DND-41 (cell line): Measurements from ENCODE around the gene FBXO8.

Source experiments
- CTCF ChIP-seq: IDR thresholded peaks from 2 replicates; pipeline ENCODE4 v1.5.1; 2012; ENCODE audit warnings: borderline replicate concordance, low read length, moderate library complexity, mild to moderate bottlenecking; ENCODE audit not compliant: poor library complexity, severe bottlenecking; ENCODE audit errors: extremely low read depth
- EZH2 ChIP-seq: IDR thresholded peaks from 3 replicates; pipeline ENCODE4 v1.6.1; 2012; ENCODE audit warnings: borderline replicate concordance, low read depth, mild to moderate bottlenecking, moderate library complexity, low read length, inconsistent platforms; ENCODE audit not compliant: severe bottlenecking

DNA sequence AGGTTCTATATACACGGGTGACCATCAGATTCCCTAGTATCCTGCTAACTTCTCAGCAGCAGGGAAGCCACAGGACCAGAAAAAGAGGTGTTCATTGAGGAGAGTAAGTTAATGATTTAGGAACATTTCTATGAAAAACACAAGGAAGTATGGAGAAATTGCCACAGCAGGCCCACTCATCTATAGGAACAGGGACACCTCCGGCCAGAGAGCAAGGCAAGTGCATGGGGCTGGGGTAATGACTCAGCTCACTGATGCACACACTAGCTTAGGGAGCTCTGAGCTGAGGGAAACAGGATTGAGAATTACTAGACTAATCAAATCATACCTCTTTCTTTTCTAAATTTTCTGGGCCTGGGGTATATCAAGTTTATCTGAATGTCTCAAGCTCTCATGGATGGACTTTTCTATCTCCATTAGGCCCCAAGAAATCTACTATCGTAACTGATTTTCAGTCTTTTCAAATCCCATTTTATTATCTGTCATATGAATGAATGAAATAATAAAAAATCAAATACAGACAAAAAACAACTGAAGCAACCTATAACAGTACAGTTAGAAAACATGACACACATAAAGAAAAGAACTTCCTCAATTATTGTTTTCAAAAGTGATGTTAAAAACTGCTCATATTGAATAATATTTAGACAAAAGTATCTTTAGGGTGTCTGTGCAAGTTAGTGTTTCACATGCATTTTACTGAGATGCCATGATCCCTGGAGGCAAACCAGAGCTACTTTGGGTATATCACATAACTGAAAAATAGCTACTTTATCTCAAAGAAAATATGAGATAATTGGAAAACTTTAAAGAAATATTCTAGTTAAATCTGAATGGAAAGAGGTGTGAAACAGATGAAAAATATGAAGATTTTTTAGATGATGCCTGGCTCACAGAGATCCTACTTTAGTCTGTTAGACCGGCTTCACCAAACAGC is 89.8 kb downstream of the FBXO8 start:
- no peak for TF ChIP-seq CTCF
- TF ChIP-seq EZH2 = no peak
